Measurements from ENCODE around the gene PTPRK. TPM values are rescaled to one million over a fixed set of nuclear protein-coding genes. Genes with fewer than 3 reads are reported as not detected.

PTPRK gene
- total and polyA plus RNA-seq, 2 of the 8 experiments (the other 6 are each of a cell fraction or from before 2014, with no cell fraction given) = 11.4 to 47.3 TPM

GRCh38 chr6:127951172-127951917 lies 569.1 kb downstream of the PTPRK start (continued):
- TF ChIP-seq RXRA (IDR thresholded peaks at IDR 0.05; ENCODE audit: insufficient read depth, low read depth, low read length) (no peak), KDM4A (IDR thresholded peaks at IDR 0.05; ENCODE audit: low read depth, low read length, severe bottlenecking) (no peak), CHD7 (IDR thresholded peaks at IDR 0.05; ENCODE audit: insufficient replicate concordance, low read length) (no peak), JUND (IDR thresholded peaks at IDR 0.05; ENCODE audit: low read length) (no peak), E2F6 (IDR thresholded peaks at IDR 0.05) (no peak), CBX8 (IDR thresholded peaks at IDR 0.05; ENCODE audit: borderline replicate concordance, low read depth, low read length) (no peak), KDM5A (IDR thresholded peaks at IDR 0.05; ENCODE audit: low read length) (no peak), PHF8 (conservative IDR thresholded peaks at IDR 0.05; ENCODE audit: low read depth, low read length) (no peak), CTBP2 (IDR thresholded peaks at IDR 0.05; ENCODE audit: borderline replicate concordance, insufficient read depth, insufficient read length, low read length) (no peak)
